ENCODE results near the gene HOXA5.

DNA sequence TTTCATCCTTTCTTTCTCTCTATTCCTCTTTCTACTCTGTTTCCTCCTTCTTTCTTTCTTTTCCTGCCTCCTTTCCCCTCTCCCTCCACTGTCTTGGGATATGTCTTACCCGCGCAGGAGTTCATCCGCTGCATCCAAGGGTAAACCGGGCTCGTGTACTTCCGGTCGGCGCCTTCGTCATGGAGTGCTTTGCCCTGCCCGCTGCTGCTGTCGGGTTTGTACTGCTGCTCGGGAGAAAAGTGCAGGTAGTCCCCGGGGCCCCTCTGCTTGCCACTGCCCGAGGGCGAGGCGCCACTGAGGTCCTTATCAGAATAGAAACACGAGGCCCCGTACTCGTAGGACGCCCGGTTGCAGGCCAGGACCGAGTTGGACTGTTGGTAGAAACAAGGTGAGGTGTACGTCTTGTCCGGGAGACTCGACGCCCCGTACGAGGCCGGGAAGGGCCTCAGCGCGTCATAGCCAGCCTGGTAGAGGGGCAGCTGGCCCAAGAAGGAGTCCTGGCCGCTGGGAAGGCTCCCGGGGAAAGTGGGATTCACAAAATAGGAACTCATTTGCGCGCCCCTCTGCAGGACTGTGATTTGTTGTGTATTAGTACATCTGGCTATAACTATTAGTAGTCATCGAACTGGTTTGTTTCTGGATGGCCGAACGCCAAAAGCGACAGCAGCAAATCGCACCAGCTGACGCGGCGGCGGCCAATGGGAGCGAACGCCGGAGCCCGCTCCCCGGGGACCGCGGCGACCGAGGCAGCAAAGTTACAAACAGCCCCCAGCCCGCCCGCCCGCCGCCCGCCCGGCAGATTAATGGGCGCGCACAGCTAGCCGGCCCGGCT is 3.9 kb upstream of the HOXA5 start, which contains the start of gene HOXA6:
- TF ChIP-seq TOX (CRISPR knock-in tag; IDR thresholded peaks at IDR 0.05; ENCODE audit: borderline replicate concordance) (no peak), ZFP3 (CRISPR knock-in tag; IDR thresholded peaks at IDR 0.05) (no peak), ZFP30 (CRISPR knock-in tag; IDR thresholded peaks at IDR 0.05) (no peak), TCF4 (CRISPR knock-in tag; IDR thresholded peaks at IDR 0.05; ENCODE audit: borderline replicate concordance) (no peak), BACH2 (CRISPR knock-in tag; IDR thresholded peaks at IDR 0.05; ENCODE audit: borderline replicate concordance) (no peak), OSR1 (CRISPR knock-in tag; IDR thresholded peaks at IDR 0.05) (no peak), SNAI2 (CRISPR knock-in tag; IDR thresholded peaks at IDR 0.05) (no peak), ARNTL (CRISPR knock-in tag; IDR thresholded peaks at IDR 0.05; ENCODE audit: borderline replicate concordance, low read depth) (no peak), ESRRG (CRISPR knock-in tag; IDR thresholded peaks at IDR 0.05) (no peak)
- TF ChIP-seq, protein P1, sequence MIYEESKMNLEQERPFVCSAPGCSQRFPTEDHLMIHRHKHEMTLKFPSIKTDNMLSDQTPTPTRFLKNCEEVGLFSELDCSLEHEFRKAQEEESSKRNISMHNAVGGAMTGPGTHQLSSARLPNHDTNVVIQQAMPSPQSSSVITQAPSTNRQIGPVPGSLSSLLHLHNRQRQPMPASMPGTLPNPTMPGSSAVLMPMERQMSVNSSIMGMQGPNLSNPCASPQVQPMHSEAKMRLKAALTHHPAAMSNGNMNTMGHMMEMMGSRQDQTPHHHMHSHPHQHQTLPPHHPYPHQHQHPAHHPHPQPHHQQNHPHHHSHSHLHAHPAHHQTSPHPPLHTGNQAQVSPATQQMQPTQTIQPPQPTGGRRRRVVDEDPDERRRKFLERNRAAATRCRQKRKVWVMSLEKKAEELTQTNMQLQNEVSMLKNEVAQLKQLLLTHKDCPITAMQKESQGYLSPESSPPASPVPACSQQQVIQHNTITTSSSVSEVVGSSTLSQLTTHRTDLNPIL (CRISPR knock-in tag; IDR thresholded peaks at IDR 0.05; ENCODE audit: low read depth): no peak
- TF ChIP-seq, protein P2, sequence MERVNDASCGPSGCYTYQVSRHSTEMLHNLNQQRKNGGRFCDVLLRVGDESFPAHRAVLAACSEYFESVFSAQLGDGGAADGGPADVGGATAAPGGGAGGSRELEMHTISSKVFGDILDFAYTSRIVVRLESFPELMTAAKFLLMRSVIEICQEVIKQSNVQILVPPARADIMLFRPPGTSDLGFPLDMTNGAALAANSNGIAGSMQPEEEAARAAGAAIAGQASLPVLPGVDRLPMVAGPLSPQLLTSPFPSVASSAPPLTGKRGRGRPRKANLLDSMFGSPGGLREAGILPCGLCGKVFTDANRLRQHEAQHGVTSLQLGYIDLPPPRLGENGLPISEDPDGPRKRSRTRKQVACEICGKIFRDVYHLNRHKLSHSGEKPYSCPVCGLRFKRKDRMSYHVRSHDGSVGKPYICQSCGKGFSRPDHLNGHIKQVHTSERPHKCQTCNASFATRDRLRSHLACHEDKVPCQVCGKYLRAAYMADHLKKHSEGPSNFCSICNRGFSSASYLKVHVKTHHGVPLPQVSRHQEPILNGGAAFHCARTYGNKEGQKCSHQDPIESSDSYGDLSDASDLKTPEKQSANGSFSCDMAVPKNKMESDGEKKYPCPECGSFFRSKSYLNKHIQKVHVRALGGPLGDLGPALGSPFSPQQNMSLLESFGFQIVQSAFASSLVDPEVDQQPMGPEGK (CRISPR knock-in tag; IDR thresholded peaks at IDR 0.05; ENCODE audit: borderline replicate concordance): no peak
- TF ChIP-seq, protein P3, sequence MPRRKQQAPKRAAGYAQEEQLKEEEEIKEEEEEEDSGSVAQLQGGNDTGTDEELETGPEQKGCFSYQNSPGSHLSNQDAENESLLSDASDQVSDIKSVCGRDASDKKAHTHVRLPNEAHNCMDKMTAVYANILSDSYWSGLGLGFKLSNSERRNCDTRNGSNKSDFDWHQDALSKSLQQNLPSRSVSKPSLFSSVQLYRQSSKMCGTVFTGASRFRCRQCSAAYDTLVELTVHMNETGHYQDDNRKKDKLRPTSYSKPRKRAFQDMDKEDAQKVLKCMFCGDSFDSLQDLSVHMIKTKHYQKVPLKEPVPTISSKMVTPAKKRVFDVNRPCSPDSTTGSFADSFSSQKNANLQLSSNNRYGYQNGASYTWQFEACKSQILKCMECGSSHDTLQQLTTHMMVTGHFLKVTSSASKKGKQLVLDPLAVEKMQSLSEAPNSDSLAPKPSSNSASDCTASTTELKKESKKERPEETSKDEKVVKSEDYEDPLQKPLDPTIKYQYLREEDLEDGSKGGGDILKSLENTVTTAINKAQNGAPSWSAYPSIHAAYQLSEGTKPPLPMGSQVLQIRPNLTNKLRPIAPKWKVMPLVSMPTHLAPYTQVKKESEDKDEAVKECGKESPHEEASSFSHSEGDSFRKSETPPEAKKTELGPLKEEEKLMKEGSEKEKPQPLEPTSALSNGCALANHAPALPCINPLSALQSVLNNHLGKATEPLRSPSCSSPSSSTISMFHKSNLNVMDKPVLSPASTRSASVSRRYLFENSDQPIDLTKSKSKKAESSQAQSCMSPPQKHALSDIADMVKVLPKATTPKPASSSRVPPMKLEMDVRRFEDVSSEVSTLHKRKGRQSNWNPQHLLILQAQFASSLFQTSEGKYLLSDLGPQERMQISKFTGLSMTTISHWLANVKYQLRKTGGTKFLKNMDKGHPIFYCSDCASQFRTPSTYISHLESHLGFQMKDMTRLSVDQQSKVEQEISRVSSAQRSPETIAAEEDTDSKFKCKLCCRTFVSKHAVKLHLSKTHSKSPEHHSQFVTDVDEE (CRISPR knock-in tag; IDR thresholded peaks at IDR 0.05): no peak
- TF ChIP-seq, protein P4, sequence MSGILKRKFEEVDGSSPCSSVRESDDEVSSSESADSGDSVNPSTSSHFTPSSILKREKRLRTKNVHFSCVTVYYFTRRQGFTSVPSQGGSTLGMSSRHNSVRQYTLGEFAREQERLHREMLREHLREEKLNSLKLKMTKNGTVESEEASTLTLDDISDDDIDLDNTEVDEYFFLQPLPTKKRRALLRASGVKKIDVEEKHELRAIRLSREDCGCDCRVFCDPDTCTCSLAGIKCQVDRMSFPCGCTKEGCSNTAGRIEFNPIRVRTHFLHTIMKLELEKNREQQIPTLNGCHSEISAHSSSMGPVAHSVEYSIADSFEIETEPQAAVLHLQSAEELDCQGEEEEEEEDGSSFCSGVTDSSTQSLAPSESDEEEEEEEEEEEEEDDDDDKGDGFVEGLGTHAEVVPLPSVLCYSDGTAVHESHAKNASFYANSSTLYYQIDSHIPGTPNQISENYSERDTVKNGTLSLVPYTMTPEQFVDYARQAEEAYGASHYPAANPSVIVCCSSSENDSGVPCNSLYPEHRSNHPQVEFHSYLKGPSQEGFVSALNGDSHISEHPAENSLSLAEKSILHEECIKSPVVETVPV (CRISPR knock-in tag; IDR thresholded peaks at IDR 0.05): no peak
